Brain pericyte (primary cell): ENCODE results near the gene RAP1GAP2.
"Not testable (repeated sequence)": the region's sequence is repeated elsewhere in the genome, so short reads cannot be mapped to it uniquely, and the experiment has no call there.

Source experiments
- DNase-seq: peaks from one replicate; pipeline ENCODE4 v3.0.0-alpha.2; 2012; ENCODE audit warnings: low read depth, low spot score

Gene RAP1GAP2

DNA sequence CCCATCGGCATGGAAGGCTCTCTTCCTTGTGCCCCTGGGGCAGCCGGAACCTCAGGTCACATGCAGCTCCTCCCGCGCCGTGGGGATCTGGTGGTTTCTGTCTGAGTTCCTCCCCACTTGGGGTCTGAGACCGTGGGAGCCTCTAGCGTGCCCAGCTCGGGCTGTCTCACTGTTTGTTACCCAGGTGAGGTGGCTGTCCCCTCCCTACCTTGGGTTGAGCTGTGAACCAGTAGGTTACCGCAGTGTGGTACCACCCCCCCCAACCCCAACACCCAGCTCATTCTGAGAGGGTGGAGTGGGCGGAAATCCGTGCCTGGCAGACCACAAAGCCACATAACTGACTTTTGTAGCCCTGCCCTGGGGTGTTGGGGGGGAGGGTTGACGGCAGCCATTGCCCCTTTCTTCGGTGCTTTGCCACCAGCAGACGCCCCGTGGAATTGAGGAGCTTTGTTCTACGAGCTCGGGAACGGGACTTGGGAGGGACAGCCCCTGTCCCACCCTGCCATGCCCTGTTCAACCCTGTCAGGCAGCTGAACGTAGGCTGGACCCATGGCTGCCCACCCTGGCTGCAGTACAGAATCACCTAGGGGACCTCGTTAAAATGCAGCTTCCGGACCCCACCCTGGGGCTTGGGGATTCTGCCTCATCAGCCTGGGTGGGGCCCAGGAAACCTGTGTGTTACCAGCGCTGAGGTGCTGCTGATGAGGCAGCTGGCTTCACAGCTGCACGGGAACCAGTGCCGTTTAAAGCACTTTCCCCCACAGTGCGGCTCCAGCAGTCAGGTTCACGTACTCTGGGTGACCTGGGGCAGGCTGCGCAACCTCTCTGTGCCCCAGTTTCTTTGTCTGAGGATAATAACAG lies 18.5 kb downstream of the RAP1GAP2 start:
- DNase-seq: no peak

DNA sequence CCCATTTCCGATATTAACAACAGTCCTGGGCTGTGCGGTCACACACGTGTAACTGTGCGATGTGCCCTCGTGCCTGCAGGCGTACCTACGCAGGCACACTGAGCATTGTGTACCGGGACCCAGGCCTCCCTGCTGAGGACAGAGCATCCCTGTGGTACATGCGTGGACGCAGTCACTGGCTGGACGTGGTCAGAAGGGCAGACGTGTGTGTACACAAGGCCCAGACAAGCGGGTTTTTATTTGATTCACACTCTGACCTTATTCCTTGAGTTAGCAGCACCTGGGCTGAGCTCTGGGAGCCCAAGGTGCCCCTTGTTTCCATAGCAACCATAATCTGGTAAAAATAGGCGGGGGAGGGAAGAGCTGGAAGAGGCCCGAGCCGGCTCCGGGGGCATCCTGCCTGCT lies 19.5 kb downstream of the RAP1GAP2 start:
- no peak for DNase-seq

DNA sequence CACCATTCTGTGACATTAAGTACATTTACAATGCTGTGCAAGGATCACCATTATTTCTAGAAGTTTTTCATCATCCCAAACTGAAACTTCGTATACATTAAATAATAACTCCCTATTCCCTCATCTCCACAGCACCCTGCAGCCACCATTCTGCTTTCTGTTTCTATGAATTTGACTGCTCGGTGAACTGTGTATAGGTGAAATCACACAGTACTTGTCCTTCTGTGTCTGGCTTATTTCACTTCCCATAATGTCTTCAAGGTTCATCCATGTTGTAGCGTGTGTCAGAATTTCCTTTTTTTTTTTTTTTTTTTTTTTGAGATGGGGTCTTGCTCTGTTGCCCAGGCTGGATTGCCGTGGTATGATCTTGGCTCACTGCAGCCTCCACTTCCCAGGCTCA lies 20.4 kb downstream of the RAP1GAP2 start:
- DNase-seq: no peak

DNA sequence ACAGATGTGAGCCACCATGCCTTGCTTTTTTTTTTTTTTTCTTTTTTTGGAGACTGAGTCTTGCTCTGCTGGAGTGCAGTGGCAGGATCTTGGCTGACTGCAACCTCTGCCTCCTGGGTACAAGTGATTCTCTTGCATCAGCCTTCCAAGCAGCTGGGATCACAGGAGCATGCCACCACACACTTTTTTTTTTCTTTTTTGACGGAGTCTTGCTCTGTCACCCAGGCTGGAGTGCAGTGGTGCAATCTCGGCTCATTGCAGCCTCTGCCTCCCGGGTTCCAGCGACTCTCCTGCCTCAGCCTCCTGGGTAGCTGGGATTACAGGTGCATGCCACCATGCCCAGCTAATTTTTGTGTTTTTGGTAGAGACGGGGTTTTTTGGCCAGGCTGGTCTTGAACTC lies 23.1 kb downstream of the RAP1GAP2 start:
- DNase-seq: not testable (repeated sequence)

DNA sequence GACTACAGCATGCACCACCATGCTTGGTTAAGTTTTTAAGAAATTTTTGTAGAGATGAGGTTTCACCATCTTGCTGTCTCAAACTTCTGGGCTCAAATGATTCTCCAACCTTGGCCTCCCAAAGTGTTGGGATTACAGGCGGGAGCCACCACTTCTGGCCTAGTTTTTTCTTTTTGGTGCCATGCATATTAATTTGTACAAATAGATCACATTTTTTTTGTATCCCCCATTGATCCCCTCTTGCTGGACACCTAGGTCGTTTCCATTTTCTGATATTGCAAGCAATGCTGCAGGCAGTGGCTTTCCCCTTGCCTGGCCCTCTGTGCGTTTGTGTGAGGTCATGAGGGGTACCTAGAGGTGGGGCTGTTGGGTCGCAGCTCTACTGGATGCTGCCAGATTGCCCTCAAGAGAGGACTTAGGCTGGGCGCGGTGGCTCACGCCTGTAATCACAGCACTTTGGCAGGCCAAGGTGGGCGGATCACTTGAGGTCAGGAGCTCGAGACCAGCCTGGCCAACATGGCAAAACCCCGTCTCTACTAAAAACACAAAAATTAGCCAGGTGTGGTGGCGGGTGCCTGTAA lies 23.8 kb downstream of the RAP1GAP2 start:
- no peak for DNase-seq

DNA sequence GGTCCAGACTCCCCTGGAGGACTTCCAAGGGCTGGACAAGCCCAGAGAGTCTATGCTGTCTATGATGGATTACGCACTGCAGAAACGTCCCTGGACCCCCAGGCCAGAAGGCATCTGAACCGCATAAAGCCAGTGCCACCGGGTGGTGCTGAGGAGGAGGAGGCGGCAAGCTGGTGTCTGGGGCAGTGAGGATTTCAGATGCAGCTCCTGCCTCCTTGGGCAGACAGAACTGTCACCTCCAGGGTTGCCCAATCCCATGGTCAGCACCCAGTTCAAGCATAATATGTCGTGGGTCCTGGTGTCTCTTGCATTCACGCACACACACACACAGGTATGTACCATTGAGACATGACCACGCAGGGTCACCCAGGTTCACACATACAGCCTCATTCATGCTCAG lies 25.6 kb downstream of the RAP1GAP2 start:
- DNase-seq: no peak

DNA sequence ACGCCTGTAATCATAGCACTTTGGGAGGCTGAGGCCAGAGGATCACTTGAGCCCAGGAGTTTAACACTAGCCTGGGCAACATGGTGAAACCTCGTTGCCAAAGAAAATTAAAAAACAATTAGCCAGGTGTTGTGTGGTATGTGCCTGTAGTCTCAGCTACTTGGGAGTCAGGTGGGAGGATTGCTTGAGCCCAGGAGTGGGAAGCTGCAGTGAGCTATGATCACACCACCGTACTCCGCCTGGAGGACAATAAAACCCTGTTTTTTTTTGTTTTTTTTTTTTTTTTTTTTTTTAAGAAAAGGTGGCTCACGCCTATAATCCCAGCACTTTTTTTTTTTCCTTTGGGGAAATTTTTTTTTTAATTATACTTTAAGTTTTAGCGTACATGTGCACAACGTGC lies 26.1 kb downstream of the RAP1GAP2 start:
- no peak for DNase-seq

DNA sequence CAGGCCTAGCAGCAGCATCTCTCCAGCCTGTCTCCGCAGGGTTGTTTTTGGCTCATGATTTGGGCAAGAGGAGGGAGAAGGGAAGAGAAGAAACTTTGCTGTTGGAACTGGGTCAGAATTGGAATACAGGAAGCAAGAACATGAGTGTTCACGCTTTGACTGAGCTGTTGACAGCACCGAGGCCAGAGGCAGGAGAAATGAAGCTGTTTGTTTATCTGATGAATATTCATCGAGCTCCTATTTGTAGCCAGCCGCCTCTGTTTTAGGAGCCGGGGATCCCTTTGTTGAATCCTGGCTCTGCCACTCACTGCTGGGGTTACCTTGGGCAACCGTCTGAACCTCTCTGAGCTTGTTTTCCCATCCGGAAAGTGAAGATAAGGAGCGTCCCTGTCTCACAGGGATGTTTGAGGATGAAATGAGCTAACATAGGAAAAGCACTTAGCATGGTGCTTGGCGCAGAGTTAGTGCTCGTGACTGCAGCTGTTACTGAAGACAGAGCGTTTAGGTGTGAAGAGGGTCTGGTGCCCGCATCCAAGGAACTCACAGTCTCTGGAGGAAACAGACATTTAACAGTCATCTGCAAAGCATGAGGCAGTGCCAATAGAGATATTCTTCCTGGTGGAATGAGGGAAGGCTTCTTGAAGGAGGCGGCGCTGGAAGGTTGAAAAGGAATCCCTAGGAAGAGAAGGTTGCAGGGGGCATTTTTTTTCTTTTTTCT lies 29.2 kb downstream of the RAP1GAP2 start:
- DNase-seq: no peak

DNA sequence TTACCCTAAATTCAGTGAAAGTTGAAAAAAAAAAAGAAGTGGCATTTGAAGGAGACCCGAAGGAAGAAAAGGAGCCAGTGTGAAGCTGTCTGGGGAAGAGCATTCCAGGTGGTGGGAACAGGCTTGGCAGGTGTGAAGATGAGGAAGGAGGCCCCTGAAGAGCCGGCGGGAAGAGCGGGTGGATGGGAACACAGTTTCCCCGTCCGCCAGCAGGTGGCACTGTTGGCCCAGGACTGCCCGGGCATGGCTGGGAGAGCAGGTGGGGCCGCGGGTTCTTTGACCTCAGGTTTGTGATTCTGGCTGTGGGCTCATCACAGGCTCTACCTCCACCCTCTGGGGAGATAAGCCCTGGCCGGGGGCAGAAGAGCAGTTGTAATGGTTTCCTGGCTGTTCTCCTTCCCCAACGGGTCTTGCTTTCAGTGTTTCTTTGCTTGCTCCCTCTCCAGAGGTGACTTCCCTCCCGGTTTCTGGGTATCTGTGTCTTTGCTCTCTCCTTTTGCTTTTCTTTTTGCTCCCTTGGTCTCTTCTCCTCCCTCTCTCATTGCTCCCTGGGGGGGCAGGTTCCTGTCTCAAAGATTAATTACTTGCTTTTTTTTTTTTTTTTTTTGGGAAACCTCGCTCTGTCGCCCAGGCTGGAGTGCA lies 32.3 kb downstream of the RAP1GAP2 start:
- no peak for DNase-seq

DNA sequence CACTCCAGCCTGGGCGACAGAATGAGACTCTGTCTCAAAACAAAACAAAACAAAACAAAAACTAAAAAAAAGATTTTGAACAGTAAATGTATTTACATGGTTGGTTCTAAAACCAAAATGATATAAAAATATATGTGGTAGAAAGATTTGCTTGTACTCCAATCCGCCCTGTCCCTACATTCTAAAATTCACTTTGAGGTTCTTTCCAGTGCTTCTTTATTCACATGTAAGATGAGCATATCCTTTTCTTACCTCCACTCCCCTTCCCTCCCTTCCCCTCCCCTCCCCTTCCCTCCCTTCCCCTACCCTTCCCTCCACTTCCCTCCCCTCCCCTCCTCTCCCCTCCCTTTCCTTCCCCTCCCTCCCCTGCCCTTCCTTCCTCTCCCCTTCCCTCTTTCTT lies 34.4 kb downstream of the RAP1GAP2 start:
- DNase-seq: no peak

DNA sequence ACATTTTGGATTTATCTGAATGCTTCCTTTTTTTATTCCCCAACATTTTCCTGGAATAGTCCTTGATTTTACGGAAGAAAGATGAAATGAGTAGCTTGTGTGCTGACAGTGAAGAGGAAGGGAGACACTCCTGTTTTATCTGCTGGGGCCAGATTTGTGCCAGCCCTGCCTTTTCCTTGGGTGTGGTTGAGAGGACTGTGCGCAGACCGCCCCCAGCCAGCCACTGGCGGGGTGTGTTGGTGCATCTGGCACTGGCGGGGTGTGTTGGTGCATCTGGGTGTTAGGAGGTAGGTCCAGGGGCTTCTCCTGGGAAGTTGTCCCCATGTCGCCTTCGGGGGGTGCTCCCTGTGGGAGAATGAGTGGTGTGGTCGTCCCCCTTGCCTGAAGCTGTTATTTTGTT lies 39.5 kb downstream of the RAP1GAP2 start:
- no peak for DNase-seq

DNA sequence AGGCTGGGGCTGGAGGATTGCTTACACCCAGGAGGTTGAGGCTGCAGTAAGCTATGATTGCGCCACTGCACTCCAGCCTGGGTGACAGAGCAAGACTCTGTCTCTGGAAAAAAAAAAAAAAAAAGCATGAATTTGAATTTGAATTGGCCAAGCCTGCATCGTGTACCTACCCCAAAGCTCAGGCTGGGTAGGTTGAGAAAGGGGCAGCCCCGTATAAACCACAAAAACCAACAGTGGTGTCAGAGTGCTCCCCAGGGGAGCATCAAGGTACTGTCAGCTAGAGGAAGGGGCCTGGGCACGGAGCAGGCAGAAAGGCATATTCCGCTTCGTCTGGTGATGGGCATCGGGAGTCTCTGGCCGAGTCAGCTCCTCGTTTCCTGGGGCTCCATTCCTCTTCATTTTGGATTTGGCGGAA lies 40.9 kb downstream of the RAP1GAP2 start:
- DNase-seq: no peak

DNA sequence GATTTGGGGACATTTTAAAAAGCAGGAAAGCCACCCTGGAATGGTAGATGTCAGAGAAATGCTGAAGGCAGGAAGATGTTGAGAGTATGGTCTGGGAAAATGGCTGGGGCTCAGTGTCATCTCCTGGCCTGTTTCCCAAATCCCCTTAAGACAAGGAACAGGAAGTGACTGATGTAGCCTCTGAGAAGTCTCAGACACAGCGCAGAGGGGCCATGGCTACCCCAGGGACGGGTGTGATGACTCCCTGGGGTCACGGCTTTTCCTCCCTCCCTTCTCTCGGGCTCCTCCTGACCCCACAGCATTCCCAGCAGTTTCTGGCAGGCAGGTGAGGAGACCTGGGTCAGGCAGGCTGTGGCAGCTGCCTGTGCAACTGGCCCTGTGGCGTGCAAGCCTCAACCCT lies 45.4 kb downstream of the RAP1GAP2 start:
- no peak for DNase-seq

DNA sequence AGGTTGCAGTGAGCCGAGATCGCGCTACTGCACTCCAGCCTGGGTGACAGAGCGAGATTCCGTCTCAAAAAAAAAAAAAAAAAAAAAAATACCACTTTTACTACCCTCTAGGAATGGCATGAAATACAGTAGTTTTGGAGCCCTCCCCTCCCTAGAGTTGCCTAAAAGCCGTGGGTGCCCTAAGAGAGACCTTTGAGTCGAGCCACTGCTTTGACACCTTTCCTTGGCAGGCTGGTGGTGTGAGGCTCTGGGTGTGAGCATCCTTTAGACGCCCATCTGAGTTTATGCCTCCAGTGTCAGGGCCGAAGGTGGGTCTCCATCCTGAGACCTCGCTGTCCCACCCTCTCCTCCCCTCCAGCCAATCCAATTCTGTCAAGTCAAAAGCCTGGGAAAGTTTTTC lies 46.2 kb downstream of the RAP1GAP2 start:
- DNase-seq: no peak

DNA sequence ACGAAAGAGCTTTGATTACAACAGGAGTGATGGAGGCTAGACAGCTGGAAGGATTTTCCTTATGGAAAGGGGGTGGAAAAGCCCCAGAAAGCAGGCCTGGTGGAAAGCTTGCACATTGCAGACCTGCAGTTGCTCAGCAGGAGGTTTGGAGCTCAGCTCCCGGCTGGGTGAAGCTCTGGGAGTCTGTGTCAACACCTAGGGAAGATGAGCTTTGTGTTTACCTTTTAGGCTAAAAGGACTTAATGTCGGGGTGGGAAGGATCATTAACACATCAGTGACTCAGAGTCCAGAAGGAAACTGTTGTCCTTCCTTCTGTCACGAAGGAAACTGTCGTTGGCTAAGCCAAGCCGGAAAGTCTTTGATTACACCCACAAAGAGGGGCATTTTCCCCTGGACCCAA lies 48.2 kb downstream of the RAP1GAP2 start:
- no peak for DNase-seq

DNA sequence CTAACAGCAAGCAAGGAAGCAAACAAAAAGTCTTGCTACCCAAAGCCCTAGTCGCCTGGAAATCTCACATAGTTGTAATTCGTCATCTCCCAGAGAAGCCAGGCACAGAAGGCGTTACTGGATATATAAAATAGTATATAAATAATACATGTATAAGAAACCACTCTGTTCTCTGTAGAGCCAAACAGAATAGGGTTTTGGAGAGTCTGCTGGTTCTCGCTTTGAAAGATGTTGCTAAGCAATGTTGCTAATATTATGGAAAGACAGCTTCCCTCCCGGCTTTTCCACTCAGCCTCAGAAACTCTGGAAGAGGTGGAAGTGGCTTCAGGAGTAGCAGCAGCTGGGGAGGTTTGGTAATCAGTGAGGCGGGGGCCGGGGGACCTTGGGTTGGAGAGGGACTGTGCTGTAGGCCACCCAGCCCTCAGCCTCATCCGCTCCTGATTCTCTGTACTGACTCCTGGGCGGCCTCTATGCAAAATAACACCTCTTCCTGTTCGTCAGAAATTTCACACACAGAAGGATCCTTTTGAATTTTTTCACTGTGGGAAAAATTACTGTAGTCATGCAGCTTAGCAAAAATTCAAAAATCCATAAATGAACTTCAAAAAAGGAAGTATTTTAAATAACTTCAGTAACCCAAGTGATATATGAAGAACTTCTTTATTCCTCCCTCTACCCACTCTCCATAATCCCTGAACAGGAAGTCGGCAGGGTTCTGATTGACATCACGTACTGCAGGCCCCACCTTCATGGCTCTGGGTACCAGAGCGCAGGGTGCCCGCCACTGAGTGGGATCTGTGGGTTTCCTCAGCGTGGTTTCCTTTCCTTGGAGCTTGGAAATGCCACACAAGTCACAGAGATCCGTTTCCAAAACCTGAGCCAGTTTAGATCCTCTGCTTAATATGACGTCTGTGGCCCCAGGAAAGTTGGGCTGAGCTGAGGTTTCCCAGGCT lies 51.4 kb downstream of the RAP1GAP2 start:
- no peak for DNase-seq

DNA sequence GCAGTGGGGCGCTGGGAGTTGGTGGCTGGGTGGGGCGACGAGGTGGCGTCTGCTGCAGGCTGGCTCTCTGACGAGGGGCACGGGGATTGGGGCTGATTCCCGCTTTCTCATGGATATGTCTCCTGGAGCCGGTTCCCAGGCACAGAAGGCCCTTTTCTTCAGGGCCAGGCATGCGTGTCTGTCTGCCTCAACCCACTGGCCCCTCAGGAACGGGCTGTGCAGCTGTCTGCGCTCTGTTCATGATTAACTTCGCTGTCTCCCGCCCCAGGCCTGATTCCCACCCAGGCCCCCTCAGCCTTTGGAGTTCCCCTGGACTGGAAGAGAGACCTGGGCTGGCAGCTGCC lies 53.1 kb downstream of the RAP1GAP2 start:
- DNase-seq: no peak

DNA sequence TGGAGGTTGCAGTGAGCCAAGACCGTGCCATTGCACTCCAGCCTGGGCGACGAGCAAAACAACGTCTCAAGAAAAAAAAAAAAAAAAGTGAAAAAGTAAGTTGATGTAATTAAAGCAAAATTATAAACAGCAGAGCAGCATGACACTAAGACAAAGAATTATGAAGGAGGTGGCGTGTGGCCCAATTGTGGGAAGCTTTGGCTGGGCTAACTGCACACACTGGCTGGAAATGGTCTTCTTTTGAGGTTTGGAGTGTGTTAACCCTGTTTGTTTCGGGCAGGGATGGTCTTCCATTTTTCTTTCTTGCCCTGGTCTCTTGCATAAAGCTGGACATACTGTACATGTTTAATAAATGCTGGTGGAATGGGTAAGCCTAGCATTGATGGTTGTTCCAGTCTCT lies 54.8 kb downstream of the RAP1GAP2 start:
- no peak for DNase-seq

DNA sequence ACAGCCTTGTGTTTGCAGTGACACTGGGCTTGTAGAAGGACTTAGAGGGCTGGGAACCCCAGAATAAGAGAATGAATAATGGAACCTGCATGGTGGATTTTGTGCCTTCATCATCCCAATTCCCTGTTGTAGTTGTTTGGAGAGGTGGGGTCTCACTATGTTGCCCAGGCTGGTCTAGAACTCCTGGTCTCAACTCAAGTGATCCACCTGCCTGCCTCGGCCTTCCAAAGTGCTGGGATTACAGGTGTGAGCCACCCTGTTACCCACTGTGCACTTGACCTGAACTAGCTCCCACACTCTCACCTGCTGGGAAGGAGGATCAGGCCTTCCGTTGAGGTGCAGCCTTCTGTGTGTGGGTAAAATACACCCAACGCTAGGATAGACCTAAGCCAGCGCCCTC lies 55.4 kb downstream of the RAP1GAP2 start:
- DNase-seq: no peak

DNA sequence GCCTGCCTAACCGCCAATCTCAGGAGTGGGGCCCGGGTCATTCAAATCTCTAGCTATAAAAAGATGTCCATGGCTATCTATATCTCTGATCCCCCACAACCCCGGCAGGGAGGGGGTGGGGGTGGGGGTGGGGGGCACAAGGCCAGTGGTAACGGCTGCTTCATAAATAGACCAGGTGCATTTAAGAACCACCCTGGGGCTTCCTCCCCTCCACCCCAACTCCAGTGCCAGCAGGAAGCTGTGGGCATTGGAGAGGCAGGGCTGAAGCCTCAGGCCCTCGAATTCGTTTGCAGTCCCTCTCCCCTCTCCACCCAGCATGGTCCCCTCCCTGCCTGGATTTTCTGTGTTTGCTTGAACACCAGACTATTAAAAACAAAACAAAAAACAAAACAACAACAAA lies 56.0 kb downstream of the RAP1GAP2 start:
- no peak for DNase-seq

DNA sequence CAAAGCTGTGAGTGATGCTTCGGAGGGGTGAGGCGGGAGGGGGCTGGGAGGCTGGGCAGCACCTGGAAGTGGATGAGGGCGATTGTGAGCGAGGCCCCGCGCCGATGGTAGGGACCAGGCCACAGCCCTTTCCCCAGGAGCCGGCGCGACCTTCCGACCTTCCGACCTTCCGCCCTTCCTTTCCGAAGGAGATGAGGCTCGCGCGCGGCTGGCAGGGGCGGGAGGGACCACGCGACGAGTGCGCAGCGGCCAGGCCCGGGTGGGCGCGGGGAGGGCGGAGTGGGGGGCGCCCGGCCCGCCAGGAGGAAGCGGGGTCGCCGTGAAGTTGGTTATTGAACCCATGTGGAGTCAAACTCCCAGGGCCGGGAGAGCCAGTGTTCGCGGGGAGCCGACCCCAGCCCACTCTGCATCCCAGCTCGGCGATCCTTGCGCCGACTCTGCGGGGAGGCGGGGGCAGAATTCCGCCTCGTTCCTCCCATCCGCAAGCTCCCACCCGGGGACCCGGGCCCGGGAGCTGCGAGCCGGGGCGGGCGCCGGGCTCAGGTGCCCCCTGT lies 56.6 kb downstream of the RAP1GAP2 start:
- no peak for DNase-seq
